Measurements from ENCODE around the gene MAP4K2.

DNA sequence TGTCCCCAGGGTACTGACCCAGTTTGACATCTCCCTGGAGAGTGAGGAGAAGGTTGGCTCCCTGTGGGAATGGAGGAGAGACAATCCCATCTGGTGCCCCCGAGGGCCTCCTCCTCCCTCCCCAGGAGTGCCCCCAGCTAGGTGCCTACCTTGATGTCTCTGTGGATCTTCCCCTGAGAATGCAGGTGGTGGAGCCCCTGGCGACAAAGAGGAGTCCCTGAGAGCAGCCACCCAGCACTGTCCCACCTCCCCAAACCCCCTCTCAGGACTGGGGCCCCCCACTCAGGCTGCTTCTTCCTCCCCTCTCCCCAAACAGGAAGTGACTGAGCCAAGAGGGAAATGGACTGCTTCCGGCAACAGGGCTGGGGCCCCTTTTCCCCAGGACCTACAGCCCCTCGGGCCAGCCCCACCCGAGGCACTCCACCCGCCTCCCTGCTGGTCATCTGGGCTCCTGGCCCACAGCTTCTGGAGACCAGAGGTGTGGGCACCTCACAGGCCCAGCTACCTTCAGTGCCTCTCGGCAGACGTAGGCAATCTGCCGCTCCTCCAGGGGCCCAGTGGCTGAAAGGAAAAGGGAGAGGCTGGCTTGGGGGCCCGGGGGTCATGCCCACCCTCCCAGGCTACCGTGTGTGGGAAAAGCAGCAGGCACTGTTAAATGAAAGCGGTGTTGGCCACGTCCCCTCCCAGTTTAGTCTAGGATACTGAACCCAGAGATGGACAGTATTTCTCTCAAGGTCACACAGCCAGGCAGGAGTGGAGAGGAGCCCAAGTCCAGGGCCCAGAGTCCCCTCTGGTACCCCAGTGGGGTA lies 1.2 kb downstream of the MAP4K2 start:
- TF ChIP-seq, protein P1, sequence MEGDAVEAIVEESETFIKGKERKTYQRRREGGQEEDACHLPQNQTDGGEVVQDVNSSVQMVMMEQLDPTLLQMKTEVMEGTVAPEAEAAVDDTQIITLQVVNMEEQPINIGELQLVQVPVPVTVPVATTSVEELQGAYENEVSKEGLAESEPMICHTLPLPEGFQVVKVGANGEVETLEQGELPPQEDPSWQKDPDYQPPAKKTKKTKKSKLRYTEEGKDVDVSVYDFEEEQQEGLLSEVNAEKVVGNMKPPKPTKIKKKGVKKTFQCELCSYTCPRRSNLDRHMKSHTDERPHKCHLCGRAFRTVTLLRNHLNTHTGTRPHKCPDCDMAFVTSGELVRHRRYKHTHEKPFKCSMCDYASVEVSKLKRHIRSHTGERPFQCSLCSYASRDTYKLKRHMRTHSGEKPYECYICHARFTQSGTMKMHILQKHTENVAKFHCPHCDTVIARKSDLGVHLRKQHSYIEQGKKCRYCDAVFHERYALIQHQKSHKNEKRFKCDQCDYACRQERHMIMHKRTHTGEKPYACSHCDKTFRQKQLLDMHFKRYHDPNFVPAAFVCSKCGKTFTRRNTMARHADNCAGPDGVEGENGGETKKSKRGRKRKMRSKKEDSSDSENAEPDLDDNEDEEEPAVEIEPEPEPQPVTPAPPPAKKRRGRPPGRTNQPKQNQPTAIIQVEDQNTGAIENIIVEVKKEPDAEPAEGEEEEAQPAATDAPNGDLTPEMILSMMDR (IDR thresholded peaks at IDR 0.05; ENCODE audit: low read length), result no peak
- no peak for TF ChIP-seq EZH2 (IDR thresholded peaks at IDR 0.05; ENCODE audit: borderline replicate concordance, low read length)
